Activated CD4-positive, alpha-beta T cell treated with anti-CD3 and anti-CD28 coated beads for 36 hours (primary cell): Measurements from ENCODE around the gene GABRR2. TPM values are rescaled to one million over a fixed set of nuclear protein-coding genes. Genes with fewer than 3 reads are reported as not detected.

ENCODE experiments used
- ATAC-seq: fragments of 200-7000 bp; cut with Tn5 transposase; one replicate; pipeline ENCODE4 v1.10.0; 2021; ENCODE audit warnings: mild to moderate bottlenecking, moderate library complexity
- CTCF ChIA-PET: fragments of 350-600 bp; sonication (Branson Sonifier 250); formaldehyde crosslinking; loops from one replicate; lab custom pipeline; 2021; ENCODE audit warnings: antibody characterized with exemption; lab: Charles Lee
- POLR2A ChIA-PET: fragments of 350-600 bp; sonication (Branson Sonifier 250); formaldehyde crosslinking; loops from one replicate; lab custom pipeline; 2021; ENCODE audit warnings: antibody characterized with exemption, inconsistent platforms; lab: Charles Lee
- DNase-seq: peaks from one replicate; pipeline ENCODE4 v3.0.0-alpha.2; 2020
- H3K27ac Mint-ChIP-seq: one replicate; pipeline ENCODE4 v1.8.0; 2021; ENCODE audit warnings: mixed read lengths
- H3K27me3 Mint-ChIP-seq: one replicate; pipeline ENCODE4 v1.8.0; 2021; ENCODE audit warnings: mixed read lengths
- H3K36me3 Mint-ChIP-seq: one replicate; pipeline ENCODE4 v1.8.0; 2021; ENCODE audit warnings: low read depth, mixed read lengths
- H3K4me1 Mint-ChIP-seq: one replicate; pipeline ENCODE4 v1.8.0; 2021; ENCODE audit warnings: mixed read lengths
- H3K4me3 Mint-ChIP-seq: one replicate; pipeline ENCODE4 v1.8.0; 2021; ENCODE audit warnings: mild to moderate bottlenecking, moderate library complexity, mixed read lengths
- H3K9me3 Mint-ChIP-seq: one replicate; pipeline ENCODE4 v1.8.0; 2021; ENCODE audit warnings: low read depth, mixed read lengths
- intact Hi-C, 2 experiments: fragments of 100-400 bp; cut with DNase I in 1 of 2; cut with micrococcal nuclease in 1 of 2; formaldehyde crosslinking; loops; one replicate each; pipeline versions ENCODE4 v1.14.2 to v1.15.1; 2022 to 2024; cut with DNase I, micrococcal nuclease
- total RNA-seq, 2 experiments: library from RNA; stranded (reverse); gene quantifications; one replicate each; pipeline ENCODE4 v1.2.3, GENCODE V29; 2021

The GABRR2 gene
- total RNA-seq, 2 experiments from 2014 or later, result 0.14 to 0.49 TPM

- Mint-ChIP-seq H3K4me1 (no peaks in the 10 kb centered on the region), H3K9me3 (no peaks in the 10 kb centered on the region), H3K27me3 (no peaks in the 10 kb centered on the region), H3K27ac (no peak overlapping the region), H3K4me3 (no peak overlapping the region), H3K36me3 (no peaks in the 10 kb centered on the region)
- ChIA-PET POLR2A (no interaction called here), CTCF (no interaction called here)
- ATAC-seq, result no peak
- intact Hi-C loops, result no loop called here
- DNase-seq, result no peak
These were observed 39.2 kb downstream of the GABRR2 start for GRCh38 chr6:89275900-89276299.

GRCh38 chr6:89273816-89274215 lies 41.3 kb downstream of the GABRR2 start:
- ATAC-seq (no peak), DNase-seq (no peak)
- Mint-ChIP-seq H3K4me3 (no peak overlapping the region), H3K9me3 (no peaks in the 10 kb centered on the region), H3K4me1 (no peaks in the 10 kb centered on the region), H3K27ac (no peak overlapping the region), H3K27me3 (no peaks in the 10 kb centered on the region), H3K36me3 (no peaks in the 10 kb centered on the region)
- ChIA-PET POLR2A (no interaction called here), CTCF (no interaction called here)
- intact Hi-C loops, result no loop called here

- no peaks in the 10 kb centered on the region for H3K36me3 Mint-ChIP-seq
- no peak overlapping the region for H3K27ac Mint-ChIP-seq
- CTCF ChIA-PET, result interaction anchor here (0.8 kb wide), 1 partner anchor 19 kb away, joined by 3 read pairs; no protein-coding TSS in a partner anchor
- intact Hi-C loops, result no loop called here
- no peak overlapping the region for H3K4me3 Mint-ChIP-seq
- POLR2A ChIA-PET, result no interaction called here
- DNase-seq (no peak), ATAC-seq (no peak)
- no peaks in the 10 kb centered on the region for H3K9me3 Mint-ChIP-seq
- no peaks in the 10 kb centered on the region for H3K4me1 Mint-ChIP-seq
- no peaks in the 10 kb centered on the region for H3K27me3 Mint-ChIP-seq
These were observed 42.5 kb downstream of the GABRR2 start for GRCh38 chr6:89272596-89272995.

GRCh38 chr6:89270951-89271721 lies 44.0 kb downstream of the GABRR2 start:
- ATAC-seq (no peak), DNase-seq (no peak)
- CTCF ChIA-PET, result interaction anchor here (0.6 to 0.9 kb wide), 2 partner anchors 10 to 35 kb away, joined by 3 read pairs; no protein-coding TSS in a partner anchor
- Mint-ChIP-seq H3K9me3 (no peaks in the 10 kb centered on the region), H3K27ac (no peak overlapping the region), H3K36me3 (no peaks in the 10 kb centered on the region), H3K4me1 (no peaks in the 10 kb centered on the region), H3K27me3 (no peaks in the 10 kb centered on the region), H3K4me3 (no peak overlapping the region)
- intact Hi-C loops, result no loop called here
- POLR2A ChIA-PET, result no interaction called here

- ChIA-PET POLR2A (no interaction called here), CTCF (interaction anchor here (0.8 kb wide), 1 partner anchor 8 kb away, joined by 3 read pairs; no protein-coding TSS in a partner anchor)
- Mint-ChIP-seq H3K36me3 (no peaks in the 10 kb centered on the region), H3K27ac (no peak overlapping the region), H3K27me3 (no peaks in the 10 kb centered on the region), H3K4me1 (no peaks in the 10 kb centered on the region), H3K4me3 (no peak overlapping the region), H3K9me3 (no peaks in the 10 kb centered on the region)
- DNase-seq, result no peak
- intact Hi-C loops, result no loop called here
- no peak for ATAC-seq
These were observed 45.1 kb downstream of the GABRR2 start for GRCh38 chr6:89269981-89270380.

- Mint-ChIP-seq H3K27me3 (no peaks in the 10 kb centered on the region), H3K9me3 (no peaks in the 10 kb centered on the region), H3K27ac (no peak overlapping the region), H3K4me1 (no peaks in the 10 kb centered on the region), H3K36me3 (no peaks in the 10 kb centered on the region), H3K4me3 (no peak overlapping the region)
- ATAC-seq (no peak), DNase-seq (no peak)
- intact Hi-C loops, result no loop called here
- CTCF ChIA-PET, result interaction anchor here (0.6 to 1.3 kb wide), 3 partner anchors 18 to 287 kb away, joined by 3 read pairs; no protein-coding TSS in a partner anchor
- POLR2A ChIA-PET, result no interaction called here
These were observed 45.8 kb downstream of the GABRR2 start for GRCh38 chr6:89269252-89269651.

- intact Hi-C loops, result no loop called here
- ChIA-PET CTCF (interaction anchor here (0.6 to 1.7 kb wide), 6 partner anchors 9 to 286 kb away, joined by 3 to 6 read pairs (median 3); no protein-coding TSS in a partner anchor), POLR2A (no interaction called here)
- no peaks in the 10 kb centered on the region for H3K9me3 Mint-ChIP-seq
- H3K27ac Mint-ChIP-seq, result no peak overlapping the region
- H3K4me1 Mint-ChIP-seq, result no peaks in the 10 kb centered on the region
- no peaks in the 10 kb centered on the region for H3K36me3 Mint-ChIP-seq
- no peak for ATAC-seq
- H3K27me3 Mint-ChIP-seq, result no peaks in the 10 kb centered on the region
- no peak for DNase-seq
- H3K4me3 Mint-ChIP-seq, result no peak overlapping the region
These were observed 46.3 kb downstream of the GABRR2 start for GRCh38 chr6:89268776-89269175.

GRCh38 chr6:89267918-89268317 lies 47.2 kb downstream of the GABRR2 start:
- intact Hi-C loops, result no loop called here
- Mint-ChIP-seq H3K36me3 (no peaks in the 10 kb centered on the region), H3K4me1 (no peaks in the 10 kb centered on the region), H3K9me3 (no peaks in the 10 kb centered on the region), H3K4me3 (no peak overlapping the region), H3K27ac (no peak overlapping the region), H3K27me3 (no peaks in the 10 kb centered on the region)
- ChIA-PET CTCF (interaction anchor here (0.6 to 1.7 kb wide), 4 partner anchors 10 to 519 kb away, joined by 3 to 6 read pairs (median 4); no protein-coding TSS in a partner anchor), POLR2A (no interaction called here)
- ATAC-seq (no peak), DNase-seq (no peak)

GRCh38 chr6:89264296-89264695 lies 50.8 kb downstream of the GABRR2 start:
- CTCF ChIA-PET, result no interaction called here

GRCh38 chr6:89260832-89261231 lies 54.3 kb downstream of the GABRR2 start:
- H3K27me3 Mint-ChIP-seq, result no peaks in the 10 kb centered on the region
- DNase-seq (no peak), ATAC-seq (peak; percentile 47)
- H3K4me3 Mint-ChIP-seq, result no peak overlapping the region
- POLR2A ChIA-PET, result no interaction called here
- H3K4me1 Mint-ChIP-seq, result peaks cover 4% of the 10 kb centered on the region
- intact Hi-C loops, result no loop called here
- no peak overlapping the region for H3K27ac Mint-ChIP-seq
- H3K9me3 Mint-ChIP-seq, result no peaks in the 10 kb centered on the region
- CTCF ChIA-PET, result no interaction called here
- no peaks in the 10 kb centered on the region for H3K36me3 Mint-ChIP-seq

More at GRCh38 chr6:89264296-89264695, 50.8 kb downstream of the GABRR2 start:
- Mint-ChIP-seq H3K27ac (no peak overlapping the region), H3K27me3 (no peaks in the 10 kb centered on the region), H3K9me3 (no peaks in the 10 kb centered on the region), H3K4me1 (no peaks in the 10 kb centered on the region), H3K36me3 (no peaks in the 10 kb centered on the region), H3K4me3 (no peak overlapping the region)
- intact Hi-C loops, result no loop called here
- POLR2A ChIA-PET, result no interaction called here
- DNase-seq (no peak), ATAC-seq (no peak)

- POLR2A ChIA-PET, result no interaction called here
- Mint-ChIP-seq H3K27ac (no peak overlapping the region), H3K4me1 (peaks cover 4% of the 10 kb centered on the region), H3K4me3 (no peak overlapping the region), H3K9me3 (no peaks in the 10 kb centered on the region), H3K27me3 (no peaks in the 10 kb centered on the region), H3K36me3 (no peaks in the 10 kb centered on the region)
- no peak for DNase-seq
- intact Hi-C loops, result no loop called here
- CTCF ChIA-PET, result no interaction called here
- no peak for ATAC-seq
These were observed 54.8 kb downstream of the GABRR2 start for GRCh38 chr6:89260310-89260709.

- CTCF ChIA-PET, result no interaction called here
- Mint-ChIP-seq H3K27me3 (no peaks in the 10 kb centered on the region), H3K4me3 (no peak overlapping the region), H3K9me3 (no peaks in the 10 kb centered on the region), H3K36me3 (no peaks in the 10 kb centered on the region), H3K4me1 (peaks cover 4% of the 10 kb centered on the region), H3K27ac (no peak overlapping the region)
- ATAC-seq (no peak), DNase-seq (no peak)
- intact Hi-C loops, result no loop called here
- POLR2A ChIA-PET, result no interaction called here
These were observed 56.2 kb downstream of the GABRR2 start for GRCh38 chr6:89258912-89259311.
